Left ventricle myocardium inferior (tissue), 1 donor: ENCODE results near the gene MUC6. TPM values are rescaled to one million over a fixed set of nuclear protein-coding genes. Genes with fewer than 3 reads are reported as not detected.

Experiments
- DNase-seq: peaks from one replicate; pipeline ENCODE4 v3.0.0-alpha.2; 2020
- H3K27ac ChIP-seq: fragments of 200-600 bp; replicated peaks from 2 replicates; pipeline ENCODE4 v1.8.0; 2021
- H3K27me3 ChIP-seq: fragments of 200-600 bp; 2 replicates; pipeline ENCODE4 v1.8.0; 2021; ENCODE audit warnings: low read depth
- H3K36me3 ChIP-seq: fragments of 200-600 bp; 2 replicates; pipeline ENCODE4 v1.8.0; 2021
- H3K4me1 ChIP-seq: fragments of 200-600 bp; 2 replicates; pipeline ENCODE4 v1.8.0; 2021
- H3K4me3 ChIP-seq: fragments of 200-600 bp; 2 replicates; pipeline ENCODE4 v1.8.0; 2021; ENCODE audit warnings: mild to moderate bottlenecking, moderate library complexity
- H3K9me3 ChIP-seq: fragments of 200-600 bp; replicated peaks from 2 replicates; pipeline ENCODE4 v1.8.0; 2021
- CTCF ChIP-seq: fragments of 200-600 bp; IDR thresholded peaks from 2 replicates; pipeline ENCODE4 v1.8.0; 2021; ENCODE audit warnings: antibody characterized with exemption, mild to moderate bottlenecking, borderline replicate concordance
- intact Hi-C: fragments of 100-400 bp; cut with micrococcal nuclease; formaldehyde crosslinking; loops from one replicate; pipeline ENCODE4 v1.11.0; 2022
- total RNA-seq: library from RNA; stranded (reverse); fragmentation: NEBNext Ultra II Directional; extraction: Animal tissue kit (Norgen Biotek cat#: 25700); gene quantifications from one replicate; pipeline ENCODE4 v1.2.1, GENCODE V29; 2021
- donor health status: DM: no; HTN: yes; CAD: no; lungs with severe emphysema.

The MUC6 gene
- total RNA-seq, 1 donor from 2014 or later, result not detected

GRCh38 chr11:990101-990500 lies 46.4 kb downstream of the MUC6 start:
- no peak overlapping the region for H3K4me3 ChIP-seq
- DNase-seq, result no peak
- no peaks in the 10 kb centered on the region for H3K9me3 ChIP-seq
- no peak overlapping the region for H3K27ac ChIP-seq
- peaks cover 10% of the 10 kb centered on the region for H3K4me1 ChIP-seq
- intact Hi-C loops, result no loop called here
- H3K27me3 ChIP-seq, result no peaks in the 10 kb centered on the region
- peaks cover 87% of the 10 kb centered on the region for H3K36me3 ChIP-seq
- no peak for TF ChIP-seq CTCF

- peaks cover 8% of the 10 kb centered on the region for H3K4me1 ChIP-seq
- DNase-seq, result no peak
- H3K4me3 ChIP-seq, result no peak overlapping the region
- intact Hi-C loops, result no loop called here
- H3K27me3 ChIP-seq, result no peaks in the 10 kb centered on the region
- TF ChIP-seq CTCF, result no peak
- peaks cover 79% of the 10 kb centered on the region for H3K36me3 ChIP-seq
- no peaks in the 10 kb centered on the region for H3K9me3 ChIP-seq
- no peak overlapping the region for H3K27ac ChIP-seq
Measured at GRCh38 chr11:987671-988070, 48.8 kb downstream of the MUC6 start.

GRCh38 chr11:986952-987305 lies 49.6 kb downstream of the MUC6 start:
- TF ChIP-seq CTCF, result no peak
- no peak for DNase-seq
- no peak overlapping the region for H3K27ac ChIP-seq
- H3K27me3 ChIP-seq, result no peaks in the 10 kb centered on the region
- intact Hi-C loops, result no loop called here
- H3K4me1 ChIP-seq, result peaks cover 8% of the 10 kb centered on the region
- H3K4me3 ChIP-seq, result no peak overlapping the region
- H3K9me3 ChIP-seq, result no peaks in the 10 kb centered on the region
- H3K36me3 ChIP-seq, result peaks cover 78% of the 10 kb centered on the region

- intact Hi-C loops, result no loop called here
- DNase-seq, result no peak
- H3K27ac ChIP-seq, result no peak overlapping the region
- no peak for TF ChIP-seq CTCF
- H3K9me3 ChIP-seq, result no peaks in the 10 kb centered on the region
- H3K27me3 ChIP-seq, result no peaks in the 10 kb centered on the region
- H3K4me3 ChIP-seq, result no peak overlapping the region
- H3K4me1 ChIP-seq, result peaks cover 8% of the 10 kb centered on the region
- peaks cover 80% of the 10 kb centered on the region for H3K36me3 ChIP-seq
Measured at GRCh38 chr11:986270-986951, 50.1 kb downstream of the MUC6 start.

GRCh38 chr11:985848-986247 lies 50.7 kb downstream of the MUC6 start:
- TF ChIP-seq CTCF, result no peak
- no peak for DNase-seq
- H3K36me3 ChIP-seq, result peaks cover 86% of the 10 kb centered on the region
- no peak overlapping the region for H3K4me3 ChIP-seq
- intact Hi-C loops, result no loop called here
- no peak overlapping the region for H3K27ac ChIP-seq
- no peaks in the 10 kb centered on the region for H3K27me3 ChIP-seq
- H3K4me1 ChIP-seq, result peaks cover 8% of the 10 kb centered on the region
- no peaks in the 10 kb centered on the region for H3K9me3 ChIP-seq
